ENCODE measurements around the gene CROCC2.

GRCh38 chr2:240927390-240927781 lies 21.2 kb downstream of the CROCC2 start:
- TF ChIP-seq POLR2A (IDR thresholded peaks at IDR 0.05; ENCODE audit: borderline replicate concordance, extremely low read depth, insufficient read depth, insufficient read length): no peak
- TF ChIP-seq SRF (IDR thresholded peaks at IDR 0.05; ENCODE audit: low read depth): no peak
- no peak for TF ChIP-seq CTCF (IDR thresholded peaks at IDR 0.05 in 2 of 3, conservative IDR thresholded peaks at IDR 0.05 in 1 of 3; ENCODE audit: borderline replicate concordance in 1 of 3, insufficient read depth in 1 of 3, low read depth in 2 of 3, low read length in 2 of 3)
- TF ChIP-seq MAX (IDR thresholded peaks at IDR 0.05): no peak
- no peak for TF ChIP-seq REST (IDR thresholded peaks at IDR 0.05; ENCODE audit: low read depth)
- no peak for TF ChIP-seq RAD21 (IDR thresholded peaks at IDR 0.05; ENCODE audit: low read depth)
- no peak for TF ChIP-seq SP1 (IDR thresholded peaks at IDR 0.05; ENCODE audit: low read depth)
- TF ChIP-seq ZNF274 (IDR thresholded peaks at IDR 0.05; ENCODE audit: low read depth, low read length): no peak
- TF ChIP-seq YY1 (IDR thresholded peaks at IDR 0.05; ENCODE audit: extremely low read depth, insufficient replicate concordance, low read depth, low read length): no peak
- no peak for TF ChIP-seq ZBTB33 (IDR thresholded peaks at IDR 0.05; ENCODE audit: extremely low read depth, insufficient replicate concordance, low read length)
- no peak for TF ChIP-seq TCF7L2 (IDR thresholded peaks at IDR 0.05; ENCODE audit: borderline replicate concordance, extremely low read depth, insufficient read depth, insufficient read length)
- TF ChIP-seq SIN3A (IDR thresholded peaks at IDR 0.05; ENCODE audit: low read depth): no peak
